ENCODE measurements around the gene NPRL2. TPM values are rescaled to one million over a fixed set of nuclear protein-coding genes. Genes with fewer than 3 reads are reported as not detected.

NPRL2 gene
- total RNA-seq, 1 donor from 2014 or later: 26.7 TPM

DNA sequence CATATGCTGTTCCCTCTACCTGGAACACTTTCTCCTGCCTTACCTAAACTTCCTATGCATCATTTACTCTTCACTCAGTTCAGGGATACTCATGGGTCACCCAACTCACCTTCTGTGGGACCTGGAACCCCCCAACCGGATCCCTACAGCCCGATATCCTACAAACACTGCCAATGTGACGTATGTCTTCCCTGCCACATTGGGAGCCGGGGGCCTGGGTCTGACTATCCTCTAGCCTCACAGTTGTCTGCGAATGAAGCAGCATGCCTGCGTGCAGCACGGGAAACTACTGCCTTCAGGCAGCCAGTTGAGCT, 405 bp downstream of the NPRL2 start:
- DNase-seq (ENCODE audit: low spot score): no peak

GRCh38 chr3:50347187-50347813, 3.3 kb downstream of the NPRL2 start:
- peak; percentile 74 for DNase-seq (ENCODE audit: low spot score)

- no peak for DNase-seq (ENCODE audit: low spot score)
These were observed 4.9 kb downstream of the NPRL2 start, which contains the start of gene ZMYND10 for GRCh38 chr3:50345586-50346234. ZMYND10 (minus strand) TSS chr3:50345732; CDS start chr3:50345579, 153 bp downstream.

GRCh38 chr3:50345008-50345407, 5.6 kb downstream of the NPRL2 start:
- DNase-seq (ENCODE audit: low spot score): no peak

- no peak for DNase-seq (ENCODE audit: low spot score)
These were observed 7.6 kb downstream of the NPRL2 start for GRCh38 chr3:50342813-50343633.

- DNase-seq (ENCODE audit: low spot score): no peak
These were observed 8.5 kb downstream of the NPRL2 start for GRCh38 chr3:50341996-50342650.

DNA sequence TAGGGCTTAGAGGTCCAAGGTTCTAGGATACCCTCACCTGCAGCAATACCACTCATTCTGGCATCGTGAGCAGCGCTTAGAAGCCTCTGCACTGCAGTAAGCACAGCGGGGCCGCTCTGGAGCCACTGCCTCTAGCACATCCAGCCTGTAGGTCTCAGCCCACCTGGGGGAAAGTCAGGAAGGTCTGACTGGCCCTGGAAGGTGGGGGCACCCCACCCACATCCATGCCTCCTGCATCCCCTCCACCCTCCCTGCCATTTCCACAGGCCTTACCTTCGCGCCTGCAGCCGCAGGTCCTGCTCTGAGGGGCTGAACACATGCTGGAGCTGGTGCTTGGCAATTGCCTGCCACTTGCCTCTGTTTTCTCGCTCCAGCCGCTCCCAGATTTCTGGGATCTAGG, 9.0 kb downstream of the NPRL2 start:
- no peak for DNase-seq (ENCODE audit: low spot score)

DNA sequence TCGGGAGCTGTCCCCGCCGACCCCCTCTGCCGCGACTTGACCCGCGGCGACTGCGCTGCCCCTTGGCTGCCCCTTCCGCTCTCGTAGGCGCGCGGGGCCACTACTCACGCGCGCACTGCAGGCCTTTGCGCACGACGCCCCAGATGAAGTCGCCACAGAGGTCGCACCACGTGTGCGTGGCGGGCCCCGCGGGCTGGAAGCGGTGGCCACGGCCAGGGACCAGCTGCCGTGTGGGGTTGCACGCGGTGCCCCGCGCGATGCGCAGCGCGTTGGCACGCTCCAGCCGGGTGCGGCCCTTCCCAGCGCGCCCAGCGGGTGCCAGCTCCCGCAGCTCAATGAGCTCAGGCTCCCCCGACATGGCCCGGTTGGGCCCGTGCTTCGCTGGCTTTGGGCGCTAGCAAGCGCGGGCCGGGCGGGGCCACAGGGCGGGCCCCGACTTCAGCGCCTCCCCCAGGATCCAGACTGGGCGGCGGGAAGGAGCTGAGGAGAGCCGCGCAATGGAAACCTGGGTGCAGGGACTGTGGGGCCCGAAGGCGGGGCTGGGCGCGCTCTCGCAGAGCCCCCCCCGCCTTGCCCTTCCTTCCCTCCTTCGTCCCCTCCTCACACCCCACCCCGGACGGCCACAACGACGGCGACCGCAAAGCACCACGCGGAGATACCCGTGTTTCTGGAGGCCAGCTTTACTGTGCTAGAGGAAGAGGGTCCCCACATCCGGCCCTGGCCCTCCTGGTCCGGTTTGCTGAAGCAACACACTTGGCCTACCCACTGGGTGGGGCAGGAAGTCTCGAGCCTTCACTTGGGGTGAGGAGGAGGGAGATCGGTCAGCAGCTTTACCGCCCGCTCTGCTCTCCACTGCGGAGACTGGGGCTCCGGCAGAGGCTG, 9.9 kb downstream of the NPRL2 start, which contains the start of gene RASSF1:
Gene RASSF1 (minus strand): TSS at position 389 of the 882 bp plus-strand sequence. CDS start 31 bp downstream, at position 358.
- peak; percentile 54 for DNase-seq (ENCODE audit: low spot score)

DNA sequence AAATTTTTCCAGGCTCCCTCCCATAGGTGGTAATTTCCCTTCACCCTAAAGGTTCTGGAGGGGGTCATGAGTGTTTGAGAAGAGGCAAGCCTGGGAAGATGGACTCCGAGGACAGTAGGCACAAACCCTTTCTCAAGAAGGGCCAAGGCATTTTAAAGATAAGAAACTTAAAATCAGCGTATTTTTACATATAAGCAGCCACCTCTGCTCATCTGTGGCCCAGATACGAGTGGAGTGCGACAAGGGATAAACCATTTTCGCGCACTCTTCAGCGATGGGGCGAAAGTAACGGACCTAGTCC, 10.5 kb downstream of the NPRL2 start:
- DNase-seq (ENCODE audit: low spot score): no peak

- DNase-seq (ENCODE audit: low spot score): no peak
These were observed 11.0 kb downstream of the NPRL2 start for GRCh38 chr3:50339485-50340146.

DNA sequence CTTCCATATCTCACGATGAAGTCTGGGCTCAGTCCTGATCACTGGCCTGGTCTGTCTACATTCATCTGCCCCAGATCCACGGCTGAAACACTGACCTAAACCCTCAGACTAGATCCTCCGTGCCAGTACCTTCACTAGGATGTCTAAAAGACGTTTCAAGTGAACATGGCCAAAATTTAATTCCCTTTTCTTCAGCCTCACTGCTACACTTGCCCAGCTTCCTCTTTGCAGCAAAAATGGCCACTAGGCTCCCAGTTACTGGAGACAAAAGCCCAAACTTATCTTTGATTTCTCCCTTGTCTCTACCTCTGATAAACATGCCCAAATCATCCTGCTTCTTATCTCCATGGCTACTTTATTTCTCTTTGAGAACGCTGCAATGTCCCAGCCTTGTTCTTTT, 11.6 kb downstream of the NPRL2 start:
- no peak for DNase-seq (ENCODE audit: low spot score)

DNA sequence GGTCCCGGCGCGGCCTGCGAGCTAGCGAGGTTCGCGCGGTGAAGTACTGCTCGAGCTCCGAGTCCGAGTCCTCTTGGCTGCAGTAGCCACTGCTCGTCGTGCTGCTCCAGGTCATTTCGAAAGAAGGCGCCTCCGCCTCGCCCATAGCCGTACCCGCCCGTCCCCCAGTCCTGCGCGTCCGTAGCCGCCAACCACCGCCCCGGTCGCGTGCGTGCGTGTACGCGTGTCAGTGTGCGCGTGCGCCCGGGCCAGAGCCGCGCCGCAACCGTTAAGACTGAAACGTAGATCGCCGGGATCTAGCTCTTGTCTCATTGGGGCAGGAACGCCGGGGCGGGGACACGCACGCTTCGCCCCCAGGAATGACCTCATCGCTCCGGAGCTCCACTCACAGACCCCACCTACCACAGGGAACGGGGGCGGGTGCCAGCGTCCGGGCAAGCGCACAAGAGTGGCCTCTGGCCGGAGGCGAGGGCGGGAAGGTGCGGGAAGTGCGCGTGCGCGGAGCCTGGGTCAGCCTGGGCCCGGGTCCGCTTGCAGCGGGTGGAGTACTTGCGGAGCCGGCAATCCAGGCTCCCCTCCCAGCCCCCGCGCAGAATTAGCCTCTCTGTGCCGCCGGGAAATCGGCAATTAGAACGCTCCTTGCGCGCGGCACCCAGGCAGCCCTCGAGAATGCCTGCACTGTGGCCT, 13.3 kb downstream of the NPRL2 start:
- peak; percentile 99 for DNase-seq (ENCODE audit: low spot score)

DNA sequence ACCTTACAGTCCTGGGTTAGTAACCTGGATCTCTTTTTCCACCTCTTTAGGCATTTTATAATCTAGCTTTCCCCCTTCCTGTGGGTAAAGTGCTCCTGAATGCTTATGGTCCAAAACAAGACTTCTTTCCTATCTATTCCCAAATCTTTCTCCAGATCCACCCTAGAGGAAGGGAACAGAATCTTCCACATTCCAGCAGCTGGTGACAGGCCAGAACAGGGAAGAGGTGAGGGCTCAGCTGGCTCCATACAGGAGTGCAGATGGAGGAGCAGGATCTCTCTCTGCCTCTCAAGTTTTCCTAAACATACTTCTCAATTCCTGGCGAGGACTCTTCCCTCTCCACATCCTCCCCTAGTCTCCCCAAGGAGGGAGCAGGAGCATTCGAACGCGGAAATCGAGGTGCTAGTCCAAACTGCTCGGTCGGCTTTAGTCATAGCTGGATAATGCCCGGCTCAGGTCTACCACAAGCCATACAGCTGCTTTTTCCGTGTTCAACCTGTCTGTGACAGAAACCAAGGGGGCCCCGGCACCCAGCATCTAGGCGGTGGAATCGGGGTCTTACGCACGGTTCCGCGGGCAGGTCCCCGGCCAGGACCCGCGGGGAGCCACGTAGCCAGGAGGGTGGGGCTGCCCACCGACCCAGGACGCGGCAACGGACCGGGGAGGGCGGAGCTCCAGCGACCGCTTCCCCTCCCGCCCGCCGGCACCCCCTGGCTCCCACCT, 14.0 kb downstream of the NPRL2 start:
- no peak for DNase-seq (ENCODE audit: low spot score)

DNA sequence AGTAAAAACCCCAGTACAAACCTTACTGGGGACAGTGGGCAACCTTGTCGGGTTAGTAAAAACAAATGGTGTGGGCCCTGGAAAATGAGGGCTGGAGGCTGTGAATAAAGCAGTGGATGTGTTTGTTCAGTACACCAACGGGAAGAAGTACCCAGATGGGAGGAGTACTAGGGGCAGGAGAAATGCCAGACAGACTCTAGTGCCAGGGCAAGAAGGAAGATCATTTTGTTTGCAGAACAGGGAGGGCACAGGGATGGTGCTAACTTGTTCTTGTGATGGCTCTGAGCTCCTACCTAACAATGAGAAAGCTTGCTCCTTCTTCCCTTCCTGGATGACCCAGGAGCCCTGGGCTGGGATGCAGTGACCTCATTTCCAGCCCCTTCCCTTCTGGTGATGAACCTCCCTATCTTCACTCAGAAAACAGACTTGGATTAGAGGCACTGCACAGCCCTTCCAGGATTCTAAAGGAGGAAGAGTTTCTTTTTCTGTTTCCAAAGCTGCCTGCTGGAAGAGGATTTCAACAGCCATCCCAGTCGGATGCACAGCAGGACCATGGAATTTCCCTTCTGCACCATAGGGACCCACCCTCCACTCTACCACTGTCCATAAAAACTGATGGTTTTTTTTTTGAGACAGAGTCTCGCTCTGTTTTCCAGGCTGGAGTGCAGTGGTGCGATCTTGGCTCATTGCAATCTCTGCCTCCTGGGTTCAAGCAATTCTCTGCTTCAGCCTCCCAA, 16.1 kb downstream of the NPRL2 start:
- no peak for DNase-seq (ENCODE audit: low spot score)

DNA sequence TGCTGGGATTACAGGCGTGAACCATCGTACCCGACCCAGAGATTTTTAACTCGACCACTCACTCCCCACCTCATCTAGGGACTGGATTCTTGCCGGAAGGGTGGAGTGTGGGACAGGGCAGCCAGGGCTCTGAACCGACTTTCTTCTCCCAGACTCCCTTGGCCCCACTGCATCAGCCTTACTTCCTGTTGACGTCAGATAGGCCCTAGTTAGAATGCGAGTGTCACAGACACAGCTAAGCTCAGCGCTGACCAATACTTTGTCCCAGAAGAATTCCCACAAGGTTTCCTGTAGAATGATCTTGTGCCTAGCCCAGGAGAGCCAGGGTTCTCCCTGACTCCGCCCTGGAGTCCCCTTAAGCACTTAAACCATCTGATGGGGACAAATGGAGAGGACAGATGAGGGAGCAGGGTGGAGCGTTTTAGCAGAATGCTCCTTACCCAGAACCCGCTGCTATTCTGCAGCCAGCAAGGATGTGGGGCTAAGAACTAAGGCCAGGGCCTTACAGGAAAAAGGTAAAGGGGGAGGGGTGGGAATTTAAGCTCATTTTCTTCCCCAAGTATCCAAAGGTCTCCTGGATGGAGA, 16.7 kb downstream of the NPRL2 start:
- DNase-seq (ENCODE audit: low spot score): no peak

DNA sequence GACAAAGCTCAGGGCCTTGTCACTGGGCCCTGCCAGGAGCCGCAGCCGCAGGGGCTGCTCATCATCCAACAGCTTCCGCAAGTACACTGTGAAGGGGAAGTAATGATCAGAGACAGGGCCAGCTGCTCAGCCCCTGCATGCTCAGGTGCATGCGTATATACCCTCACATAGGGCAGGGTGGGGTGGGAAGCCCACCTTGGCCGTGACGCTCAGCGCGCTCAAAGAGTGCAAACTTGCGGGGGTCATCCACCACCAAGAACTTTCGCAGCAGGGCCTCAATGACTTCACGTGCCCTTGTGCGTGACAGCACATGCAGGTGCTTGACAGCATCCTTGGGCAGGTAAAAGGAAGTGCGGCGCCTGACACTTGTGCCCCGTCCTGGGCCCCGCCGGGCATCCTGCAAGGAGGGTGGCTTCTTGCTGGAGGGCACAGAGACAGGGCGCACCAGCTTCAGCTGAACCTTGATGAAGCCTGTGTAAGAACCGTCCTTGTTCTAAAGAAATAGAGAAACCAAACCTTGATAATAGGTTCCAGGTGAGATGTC, 19.1 kb downstream of the NPRL2 start:
- DNase-seq (ENCODE audit: low spot score): no peak

- no peak for DNase-seq (ENCODE audit: low spot score)
These were observed 20.2 kb downstream of the NPRL2 start for GRCh38 chr3:50330330-50330729.

All from mucosa of gallbladder (tissue), 1 donor.